Type B pancreatic cell (in vitro differentiated cells): ENCODE measurements around the gene JAK3. TPM values are rescaled to one million over a fixed set of nuclear protein-coding genes. Genes with fewer than 3 reads are reported as not detected.

ENCODE experiments used
- DNase-seq: peaks from one replicate; pipeline ENCODE4 v3.0.0; 2021; ENCODE audit warnings: mixed read lengths; ENCODE audit not compliant: unreplicated experiment; ENCODE audit errors: extremely low spot score
- H3K27ac Mint-ChIP-seq: 2 replicates; pipeline ENCODE4 v1.8.0; 2021; ENCODE audit warnings: mild to moderate bottlenecking, mixed read lengths
- H3K27me3 Mint-ChIP-seq: 2 replicates; pipeline ENCODE4 v1.8.0; 2021; ENCODE audit warnings: mixed read lengths
- H3K36me3 Mint-ChIP-seq: 2 replicates; pipeline ENCODE4 v1.8.0; 2021; ENCODE audit warnings: mixed read lengths
- H3K4me1 Mint-ChIP-seq: one replicate; pipeline ENCODE4 v1.8.0; 2021; ENCODE audit warnings: mixed read lengths; ENCODE audit not compliant: unreplicated experiment
- H3K4me3 Mint-ChIP-seq: 2 replicates; pipeline ENCODE4 v1.8.0; 2021; ENCODE audit warnings: mild to moderate bottlenecking, mixed read lengths
- H3K9me3 Mint-ChIP-seq: 2 replicates; pipeline ENCODE4 v1.8.0; 2021; ENCODE audit warnings: mixed read lengths
- CTCF ChIP-seq: fragments of 200-600 bp; sonication (generic); conservative IDR thresholded peaks from 2 replicates; pipeline ENCODE4 v1.5.0; 2021; ENCODE audit warnings: antibody characterized with exemption, mild to moderate bottlenecking
- total RNA-seq: library from RNA; stranded (reverse); gene quantifications from 2 replicates; pipeline ENCODE4 v1.2.1, GENCODE V29; 2021; ENCODE audit warnings: low replicate concordance

The JAK3 gene
- total RNA-seq, 1 donor from 2014 or later, result 4.3 TPM

- Mint-ChIP-seq H3K4me1 (peaks cover 7% of the 10 kb centered on the region), H3K27ac (peak within 1 kb of the TSS; percentile 43), H3K36me3 (no peaks in the 10 kb centered on the region), H3K27me3 (peaks cover 45% of the 10 kb centered on the region), H3K9me3 (no peaks in the 10 kb centered on the region), H3K4me3 (peak within 1 kb of the TSS; percentile 74)
- DNase-seq, result no peak
- no peak for TF ChIP-seq CTCF
These were observed 52.9 kb downstream of the JAK3 start, which contains the start of gene B3GNT3 for GRCh38 chr19:17794731-17795494. Gene B3GNT3, plus strand, starts transcription at chr19:17795138. Its CDS starts 12,670 bp downstream, at chr19:17807808.

- DNase-seq, result no peak
- H3K4me1 Mint-ChIP-seq, result peaks cover 7% of the 10 kb centered on the region
- H3K9me3 Mint-ChIP-seq, result no peaks in the 10 kb centered on the region
- peak overlapping the region; percentile 74 for H3K4me3 Mint-ChIP-seq
- no peak for TF ChIP-seq CTCF
- peak overlapping the region; percentile 43 for H3K27ac Mint-ChIP-seq
- no peaks in the 10 kb centered on the region for H3K36me3 Mint-ChIP-seq
- peaks cover 43% of the 10 kb centered on the region for H3K27me3 Mint-ChIP-seq
These were observed 53.4 kb downstream of the JAK3 start for GRCh38 chr19:17794412-17794730.

GRCh38 chr19:17790059-17790780 lies 57.6 kb downstream of the JAK3 start:
- Mint-ChIP-seq H3K27me3 (peaks cover 26% of the 10 kb centered on the region), H3K27ac (peak overlapping the region; percentile 97), H3K9me3 (no peaks in the 10 kb centered on the region), H3K4me3 (no peak overlapping the region), H3K36me3 (no peaks in the 10 kb centered on the region), H3K4me1 (peaks cover 7% of the 10 kb centered on the region)
- DNase-seq, result no peak
- TF ChIP-seq CTCF, result no peak

GRCh38 chr19:17788632-17789031 lies 59.1 kb downstream of the JAK3 start:
- H3K27ac Mint-ChIP-seq, result peak overlapping the region; percentile 59
- peaks cover 11% of the 10 kb centered on the region for H3K27me3 Mint-ChIP-seq
- H3K4me3 Mint-ChIP-seq, result no peak overlapping the region
- peaks cover 12% of the 10 kb centered on the region for H3K4me1 Mint-ChIP-seq
- H3K36me3 Mint-ChIP-seq, result no peaks in the 10 kb centered on the region
- DNase-seq, result no peak
- H3K9me3 Mint-ChIP-seq, result no peaks in the 10 kb centered on the region
- TF ChIP-seq CTCF, result no peak

- H3K27me3 Mint-ChIP-seq, result peaks cover 8% of the 10 kb centered on the region
- H3K36me3 Mint-ChIP-seq, result no peaks in the 10 kb centered on the region
- H3K9me3 Mint-ChIP-seq, result no peaks in the 10 kb centered on the region
- no peak overlapping the region for H3K4me3 Mint-ChIP-seq
- peaks cover 12% of the 10 kb centered on the region for H3K4me1 Mint-ChIP-seq
- no peak for TF ChIP-seq CTCF
- H3K27ac Mint-ChIP-seq, result no peak overlapping the region
- DNase-seq, result no peak
These were observed 60.4 kb downstream of the JAK3 start for GRCh38 chr19:17787274-17787913.
